ENCODE measurements around the gene RNU6-9.

The RNU6-9 gene

DNA sequence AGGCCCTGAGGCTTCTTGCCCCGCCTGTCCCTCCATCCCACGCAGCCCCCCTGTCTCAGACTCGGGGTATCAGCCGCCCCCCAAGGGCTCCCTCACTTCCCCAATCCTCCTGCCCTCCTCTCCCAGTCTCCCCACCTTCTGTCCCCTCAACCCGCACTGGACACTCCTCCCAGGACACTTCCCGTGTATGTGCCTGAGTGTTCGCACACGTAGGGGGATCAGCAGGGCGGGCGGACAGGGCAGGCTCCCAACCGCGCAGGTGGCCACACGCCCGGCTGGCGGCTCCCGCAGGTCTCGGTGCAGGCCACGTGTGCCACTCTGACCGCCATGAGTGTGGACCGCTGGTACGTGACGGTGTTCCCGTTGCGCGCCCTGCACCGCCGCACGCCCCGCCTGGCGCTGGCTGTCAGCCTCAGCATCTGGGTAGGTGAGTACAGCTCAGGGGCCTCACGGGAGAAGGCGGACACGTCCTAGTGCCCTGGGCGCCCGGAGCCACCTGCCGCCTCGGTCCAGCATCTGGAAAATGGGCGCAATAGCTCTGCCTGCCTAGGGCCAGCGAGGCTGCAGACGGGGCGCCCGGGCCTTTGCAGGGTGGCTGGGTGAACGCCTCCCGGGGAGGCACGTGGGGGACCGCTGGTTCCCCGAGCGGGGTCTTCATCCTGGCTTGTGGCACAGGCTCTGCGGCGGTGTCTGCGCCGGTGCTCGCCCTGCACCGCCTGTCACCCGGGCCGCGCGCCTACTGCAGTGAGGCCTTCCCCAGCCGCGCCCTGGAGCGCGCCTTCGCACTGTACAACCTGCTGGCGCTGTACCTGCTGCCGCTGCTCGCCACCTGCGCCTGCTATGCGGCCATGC lies 26.1 kb downstream of the RNU6-9 start:
- DNase-seq = peak; percentile 85

DNA sequence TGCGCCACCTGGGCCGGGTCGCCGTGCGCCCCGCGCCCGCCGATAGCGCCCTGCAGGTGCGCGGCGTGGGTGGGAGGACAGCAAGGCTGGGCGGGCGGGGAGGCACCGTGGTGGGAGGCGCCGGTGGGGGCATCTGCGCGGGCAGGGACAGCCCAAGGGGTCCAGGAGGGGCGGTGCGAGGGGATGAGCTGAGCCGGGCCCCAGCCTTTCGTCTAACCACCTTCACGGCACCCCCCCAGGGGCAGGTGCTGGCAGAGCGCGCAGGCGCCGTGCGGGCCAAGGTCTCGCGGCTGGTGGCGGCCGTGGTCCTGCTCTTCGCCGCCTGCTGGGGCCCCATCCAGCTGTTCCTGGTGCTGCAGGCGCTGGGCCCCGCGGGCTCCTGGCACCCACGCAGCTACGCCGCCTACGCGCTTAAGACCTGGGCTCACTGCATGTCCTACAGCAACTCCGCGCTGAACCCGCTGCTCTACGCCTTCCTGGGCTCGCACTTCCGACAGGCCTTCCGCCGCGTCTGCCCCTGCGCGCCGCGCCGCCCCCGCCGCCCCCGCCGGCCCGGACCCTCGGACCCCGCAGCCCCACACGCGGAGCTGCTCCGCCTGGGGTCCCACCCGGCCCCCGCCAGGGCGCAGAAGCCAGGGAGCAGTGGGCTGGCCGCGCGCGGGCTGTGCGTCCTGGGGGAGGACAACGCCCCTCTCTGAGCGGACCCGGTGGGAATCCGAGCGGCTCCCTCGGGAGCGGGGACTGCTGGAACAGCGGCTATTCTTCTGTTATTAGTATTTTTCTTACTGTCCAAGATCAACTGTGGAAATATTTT lies 27.0 kb downstream of the RNU6-9 start:
- DNase-seq = peak; percentile 92

DNA sequence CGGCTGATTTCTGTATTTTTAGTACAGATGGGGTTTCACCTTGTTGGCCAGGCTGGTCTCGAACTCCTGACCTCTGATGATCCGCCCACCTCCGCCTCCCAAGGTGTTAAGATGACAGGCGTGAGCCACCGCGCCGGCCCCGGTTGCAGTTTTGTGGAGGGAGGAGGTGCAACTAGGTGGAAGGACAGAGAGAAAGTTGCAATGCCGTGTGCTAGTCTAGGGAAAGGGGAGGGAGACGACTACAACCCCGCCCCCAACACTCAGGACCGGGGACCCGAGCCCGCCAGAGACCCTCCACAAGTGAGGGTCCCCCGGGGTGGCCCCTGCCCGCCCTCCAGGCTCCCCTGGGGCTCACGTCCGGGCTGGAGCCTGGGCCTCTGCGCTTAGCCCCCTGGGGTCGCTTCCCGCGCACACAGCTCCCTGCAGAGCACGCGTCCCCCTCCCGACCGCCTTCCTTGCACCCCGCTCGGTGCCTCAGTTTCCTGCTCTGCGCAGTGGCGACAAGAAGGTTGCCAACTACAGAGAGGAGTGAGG lies 31.3 kb downstream of the RNU6-9 start:
- DNase-seq = peak; percentile 84

DNA sequence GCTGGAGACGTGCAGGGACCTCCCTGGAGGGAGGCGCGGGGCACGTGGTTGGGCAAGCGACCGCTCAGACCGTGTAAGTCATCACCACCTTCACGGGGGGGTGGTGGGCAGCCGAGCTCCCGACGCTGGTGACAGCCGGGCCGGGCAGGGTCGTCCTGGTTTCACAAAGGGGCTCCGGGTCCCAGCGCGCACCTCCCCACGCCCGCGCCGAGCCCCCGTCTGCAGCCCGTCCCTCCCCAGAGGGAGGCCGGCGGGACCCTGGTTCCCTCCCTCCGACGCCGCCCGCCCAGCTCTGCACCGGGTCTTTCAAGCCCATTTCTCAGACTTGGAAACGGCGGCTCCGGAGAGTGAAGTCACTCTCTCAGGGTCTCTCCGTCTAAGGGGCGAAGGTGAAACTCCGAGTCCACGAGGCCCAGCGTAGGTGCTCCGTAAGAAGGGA lies 31.8 kb downstream of the RNU6-9 start:
- peak; percentile 81 for DNase-seq

GRCh38 chr19:925526-926322 lies 32.4 kb downstream of the RNU6-9 start, which contains the start of gene ARID3A:
ARID3A (plus strand) TSS chr19:926035; CDS start chr19:929529, 3,494 bp downstream.
- peak; percentile 91 for DNase-seq

- no peak for DNase-seq
Measured at GRCh38 chr19:926323-926588, 33.0 kb downstream of the RNU6-9 start.

GRCh38 chr19:926589-927350 lies 33.5 kb downstream of the RNU6-9 start:
- DNase-seq = peak; percentile 81

DNA sequence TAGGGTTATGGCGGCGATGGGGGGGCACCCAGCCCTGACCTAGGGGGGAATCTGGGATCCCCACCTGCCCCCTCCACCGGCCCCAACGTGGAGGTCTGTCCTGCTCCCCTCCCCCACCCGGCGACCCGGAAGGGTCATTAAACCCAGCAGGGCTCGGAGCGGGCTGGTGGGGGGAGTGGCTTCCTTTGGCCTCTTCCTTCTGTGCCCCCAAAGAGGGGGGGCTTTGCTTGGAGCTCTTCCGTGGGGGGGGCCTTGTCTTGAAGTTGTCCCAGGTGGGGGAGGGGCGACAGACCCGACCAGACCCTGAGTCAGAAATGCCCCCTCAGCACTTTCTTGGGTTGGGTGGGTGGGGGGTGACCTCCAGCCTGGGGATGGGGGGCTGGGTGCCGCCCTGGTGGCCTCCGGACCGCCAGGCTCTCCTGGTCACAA lies 34.1 kb downstream of the RNU6-9 start:
- no peak for DNase-seq

DNA sequence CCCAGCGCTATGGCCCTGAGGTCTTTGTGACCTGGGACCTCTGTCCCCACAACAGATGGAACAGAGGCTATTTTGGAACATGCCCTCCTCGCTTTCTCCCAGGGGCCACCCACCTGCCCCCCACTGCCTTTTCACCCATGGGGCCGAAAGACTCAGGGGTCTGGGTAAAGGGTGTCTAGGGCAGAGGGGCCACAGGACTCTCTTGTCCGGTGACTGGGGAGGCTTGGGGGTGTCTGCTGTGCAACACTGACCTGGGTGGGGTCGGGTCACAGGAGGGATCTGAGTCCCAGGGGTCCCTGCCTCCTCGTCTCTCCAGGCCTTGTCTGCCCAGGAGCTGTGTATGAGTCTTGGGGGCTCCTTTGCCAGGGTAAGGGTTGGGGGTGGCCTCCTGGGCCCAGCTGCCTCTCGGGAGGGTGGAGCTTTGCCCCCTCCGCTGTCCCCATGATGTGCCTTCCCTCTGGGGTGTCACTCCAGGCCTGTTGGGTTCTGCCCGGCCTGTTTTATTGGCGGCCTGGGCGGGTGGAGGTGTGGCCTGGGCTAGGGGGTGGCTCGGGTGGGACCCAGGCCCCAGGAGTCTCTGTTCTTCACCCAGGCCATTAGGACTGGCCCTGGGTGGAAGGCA lies 34.6 kb downstream of the RNU6-9 start:
- no peak for DNase-seq

DNA sequence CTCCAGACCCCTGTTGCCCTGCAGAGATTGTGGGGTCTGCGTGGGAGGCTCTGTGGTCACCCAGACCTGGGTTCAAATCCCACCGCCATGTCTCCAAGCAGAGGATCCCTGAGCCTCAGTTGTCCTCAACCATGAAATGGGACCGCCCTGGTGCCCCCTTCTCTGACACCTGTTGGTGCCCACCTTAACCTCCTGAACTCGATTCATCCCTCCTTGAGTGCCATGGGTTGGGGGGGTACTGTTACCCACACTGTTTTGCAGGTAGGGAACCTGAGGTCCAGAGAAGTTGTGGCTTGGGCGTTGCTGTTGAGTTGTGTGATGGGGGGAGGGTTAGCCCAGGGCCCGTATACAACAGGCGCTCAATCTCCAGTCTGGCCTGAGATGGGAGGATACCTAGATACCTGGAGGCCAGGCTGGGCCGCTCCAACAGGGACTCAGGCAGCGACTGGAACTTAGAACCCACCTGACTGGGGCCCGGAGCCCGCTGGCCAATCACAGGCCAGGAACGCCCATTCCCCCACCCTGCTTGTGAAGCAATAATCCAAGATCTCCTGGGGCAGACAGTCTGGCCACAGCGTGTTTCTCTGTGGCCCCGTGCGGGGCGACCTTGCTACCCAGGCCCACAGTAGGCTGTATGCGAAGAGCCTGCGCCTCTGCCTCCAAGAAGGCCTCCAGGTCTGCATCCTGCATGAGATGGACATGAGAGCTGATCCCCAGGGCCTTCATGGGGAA lies 35.4 kb downstream of the RNU6-9 start:
- DNase-seq = no peak

DNA sequence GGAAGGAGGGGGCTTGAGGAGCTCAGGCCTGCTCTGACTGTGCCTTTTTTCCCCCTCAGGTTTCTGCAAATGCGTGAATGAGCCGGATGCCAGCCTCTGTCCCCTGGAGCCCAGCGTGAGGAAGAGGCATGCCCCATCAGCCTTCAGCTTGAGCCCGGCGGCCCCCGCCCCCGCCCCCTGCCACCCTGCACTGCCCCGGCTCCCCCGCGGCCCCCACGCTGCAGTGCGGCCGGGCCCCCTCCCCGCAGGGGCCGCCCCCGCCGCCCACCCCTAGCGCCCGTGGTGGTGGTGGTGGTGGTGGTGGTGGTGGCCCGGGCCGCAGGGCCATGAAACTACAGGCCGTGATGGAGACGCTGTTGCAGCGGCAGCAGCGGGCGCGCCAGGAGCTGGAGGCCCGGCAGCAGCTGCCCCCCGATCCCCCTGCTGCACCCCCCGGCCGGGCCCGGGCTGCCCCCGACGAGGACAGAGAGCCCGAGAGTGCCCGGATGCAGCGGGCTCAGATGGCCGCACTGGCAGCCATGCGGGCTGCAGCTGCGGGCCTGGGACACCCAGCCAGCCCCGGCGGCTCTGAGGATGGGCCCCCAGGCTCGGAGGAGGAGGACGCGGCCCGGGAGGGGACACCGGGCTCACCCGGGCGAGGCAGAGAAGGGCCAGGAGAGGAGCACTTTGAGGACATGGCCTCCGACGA lies 36.1 kb downstream of the RNU6-9 start:
- no peak for DNase-seq

DNA sequence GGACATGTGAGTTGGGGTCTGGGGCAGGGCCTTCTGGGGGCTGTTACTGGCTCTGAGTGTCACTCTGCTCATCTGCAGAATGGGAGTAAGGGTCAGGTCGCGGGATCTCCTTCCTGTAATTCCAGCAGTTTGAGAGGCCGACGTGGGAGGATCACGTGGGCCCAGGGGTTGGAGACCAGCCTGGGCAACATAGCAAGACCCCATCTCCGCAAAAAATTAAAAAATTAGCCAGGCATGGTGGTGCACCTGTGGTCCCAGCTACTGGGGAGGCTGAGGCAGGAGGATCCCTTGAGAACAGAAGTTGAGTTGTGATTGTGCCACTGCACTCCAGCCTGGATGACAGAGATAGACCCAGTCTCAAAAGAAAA lies 36.6 kb downstream of the RNU6-9 start:
- DNase-seq = no peak

DNA sequence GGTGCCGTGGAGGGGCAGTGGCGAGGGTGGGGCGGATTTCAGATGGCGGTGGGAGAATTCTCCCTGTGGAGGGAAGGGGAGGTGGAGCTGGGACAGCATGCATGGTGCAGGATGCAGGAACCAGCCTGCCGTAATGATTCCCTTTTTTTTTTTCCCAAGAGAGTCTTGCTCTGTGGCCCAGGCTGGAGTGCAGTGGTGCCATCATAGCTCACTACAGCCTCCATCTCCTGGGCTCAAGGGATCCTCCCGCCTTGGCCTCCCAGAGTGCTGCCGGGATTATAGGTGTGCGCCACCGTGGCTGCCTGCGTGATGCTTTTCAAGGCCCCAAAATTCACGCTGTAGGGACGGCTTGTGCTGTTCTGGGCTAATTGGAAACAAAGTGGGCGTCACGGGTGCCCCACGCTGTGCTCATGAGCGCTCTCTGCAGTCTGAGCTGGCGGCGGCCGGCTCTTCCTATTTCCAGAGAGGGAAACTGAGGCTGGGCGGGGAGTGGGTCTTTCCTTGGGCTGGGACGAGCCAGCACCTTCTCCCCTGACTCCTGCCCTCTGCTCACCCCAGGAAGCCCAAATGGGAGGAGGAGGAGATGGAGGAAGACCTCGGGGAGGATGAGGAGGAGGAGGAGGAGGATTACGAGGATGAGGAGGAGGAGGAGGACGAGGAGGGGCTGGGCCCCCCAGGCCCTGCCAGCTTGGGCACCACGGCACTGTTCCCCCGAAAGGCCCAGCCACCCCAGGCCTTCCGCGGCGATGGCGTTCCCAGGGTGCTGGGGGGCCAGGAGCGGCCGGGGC lies 38.8 kb downstream of the RNU6-9 start:
- no peak for DNase-seq

DNA sequence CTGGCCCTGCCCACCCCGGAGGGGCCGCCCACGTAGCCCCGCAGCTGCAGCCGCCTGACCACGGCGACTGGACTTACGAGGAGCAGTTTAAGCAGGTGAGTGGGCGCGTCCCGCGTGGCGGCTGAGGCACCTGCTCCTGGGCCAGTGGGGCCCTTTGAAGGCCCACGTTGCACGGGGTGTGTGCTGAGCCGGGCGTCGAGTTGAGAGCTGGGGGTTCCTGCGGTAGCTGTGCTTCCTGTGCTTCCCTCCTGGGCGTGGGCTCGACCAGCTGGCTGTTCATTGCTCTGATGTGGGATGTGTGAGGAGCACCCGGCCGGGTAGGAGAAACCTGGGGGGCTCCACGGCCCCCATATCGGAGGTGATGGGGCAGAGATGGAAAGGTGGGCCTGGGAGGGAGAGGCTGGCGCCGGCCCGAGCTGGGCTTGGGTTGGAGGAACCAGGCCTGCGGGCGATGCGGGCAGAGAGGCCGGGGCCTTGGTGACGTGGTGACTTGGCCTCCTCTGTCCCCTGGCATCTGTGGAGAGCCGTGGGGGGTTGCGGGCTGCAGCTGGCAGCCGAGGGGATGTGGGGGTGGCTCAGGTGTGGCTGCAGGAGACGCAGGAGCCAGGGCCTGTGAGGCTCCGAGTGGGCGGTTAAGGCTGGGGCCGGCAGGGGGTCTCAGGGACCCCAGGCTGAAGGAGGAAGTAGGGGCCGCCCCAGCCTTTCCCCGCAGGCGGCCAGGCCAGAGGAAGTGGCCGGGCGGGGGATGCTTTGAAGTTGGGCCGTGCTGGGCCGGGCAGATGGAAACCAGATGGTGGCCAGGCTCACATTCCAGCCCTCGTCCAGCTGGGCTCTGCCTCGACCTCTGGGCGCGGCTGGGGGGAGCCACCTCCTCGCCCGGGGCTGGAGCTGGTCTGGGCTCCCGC lies 39.6 kb downstream of the RNU6-9 start:
- no peak for DNase-seq

GRCh38 chr19:933553-933882 lies 40.2 kb downstream of the RNU6-9 start:
- DNase-seq = no peak

DNA sequence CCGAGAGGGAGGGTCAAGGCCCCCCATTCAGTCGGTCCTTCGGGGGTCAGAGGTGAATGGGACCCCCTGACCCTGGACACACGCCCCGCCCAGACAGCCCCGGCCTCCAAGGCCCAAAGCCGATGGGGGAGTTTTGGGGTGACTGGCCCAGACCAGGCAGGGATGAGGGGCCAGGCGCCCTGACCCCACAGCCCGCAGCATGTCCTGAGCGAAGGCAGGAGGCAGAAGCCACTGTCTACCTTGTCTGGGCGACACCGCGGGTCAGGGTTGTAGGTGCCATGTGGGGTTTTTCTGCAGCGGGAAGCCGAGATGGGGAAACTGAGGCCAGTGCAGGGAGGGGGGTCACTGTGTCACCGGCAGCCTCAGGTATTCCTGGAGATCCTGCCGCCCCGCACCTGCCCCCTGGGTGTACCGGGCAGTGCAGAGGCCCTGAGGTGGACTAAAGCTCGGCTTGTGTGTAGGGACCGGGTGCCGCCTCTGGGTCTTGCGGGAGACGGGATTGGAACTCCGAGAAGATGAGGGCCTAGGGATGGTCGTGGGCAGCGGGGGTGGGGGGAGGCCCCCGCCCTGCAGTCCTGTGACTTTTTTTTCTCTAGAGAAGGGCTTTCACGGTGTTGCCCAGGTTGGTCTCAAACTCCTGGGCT lies 41.0 kb downstream of the RNU6-9 start:
- DNase-seq = no peak

DNA sequence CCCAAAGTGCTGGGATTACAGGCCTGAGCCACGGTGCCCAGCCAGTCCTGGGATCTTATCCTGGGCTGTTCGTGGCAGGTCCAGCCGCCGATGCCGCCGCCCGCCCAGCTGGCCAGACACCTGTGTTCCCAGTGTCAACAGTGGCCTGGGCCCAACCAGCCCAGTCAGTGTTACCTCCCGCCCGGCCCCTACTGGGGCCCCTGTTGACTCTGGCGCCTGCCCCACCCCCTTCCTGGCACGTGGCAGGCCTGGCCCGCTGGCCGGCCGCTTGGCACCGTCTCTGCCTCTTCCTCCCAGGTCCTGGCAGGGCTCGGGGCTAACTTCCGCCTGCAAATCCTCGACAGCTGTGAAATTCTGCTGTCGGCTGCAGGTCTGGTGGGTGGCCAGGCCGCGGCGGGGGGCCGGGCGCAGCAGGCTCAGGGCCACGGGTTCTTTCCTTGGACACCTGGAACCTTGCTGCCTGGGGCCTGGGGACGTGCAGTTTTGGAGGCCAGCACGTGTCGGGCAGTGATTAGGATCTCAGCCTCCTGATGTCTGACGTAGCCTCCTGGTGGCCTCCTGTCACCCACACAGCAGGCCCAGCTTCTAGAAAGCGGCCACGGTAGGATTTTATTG lies 41.7 kb downstream of the RNU6-9 start:
- no peak for DNase-seq

DNA sequence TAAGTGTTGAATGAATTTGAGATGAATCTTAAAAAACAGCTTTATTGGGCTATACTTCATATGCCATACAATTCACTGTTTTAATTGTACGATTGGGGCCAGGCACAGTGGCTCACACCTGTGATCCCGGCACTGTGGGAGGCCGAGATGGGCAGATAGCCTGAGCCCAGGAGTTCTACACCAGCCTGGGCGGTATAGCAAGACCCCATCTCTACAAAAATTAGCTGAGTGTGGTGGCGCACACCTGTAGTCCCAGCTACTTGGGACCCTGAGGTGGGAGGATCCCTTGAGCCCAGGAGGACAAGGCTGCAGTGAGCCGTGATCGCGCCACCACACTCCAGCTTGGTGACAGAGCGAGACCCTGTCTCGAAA lies 42.9 kb downstream of the RNU6-9 start:
- DNase-seq = no peak
